GM18951 (cell line): ENCODE measurements around the gene WWOX.

Source experiments
- POLR2A ChIP-seq: IDR thresholded peaks from 4 replicates; pipeline ENCODE4 v1.6.1; 2011; ENCODE audit warnings: mild to moderate bottlenecking; ENCODE audit not compliant: insufficient read length, insufficient read depth; ENCODE audit errors: extremely low read depth
- in situ Hi-C: fragments of 300-500 bp; cut with MboI; formaldehyde crosslinking; loops from one replicate; pipeline ENCODE4 v1.12.0; 2022; ENCODE audit warnings: low sequenced_read_pairs, mixed read lengths, inconsistent platforms; ENCODE audit not compliant: unreplicated experiment

The WWOX gene

DNA sequence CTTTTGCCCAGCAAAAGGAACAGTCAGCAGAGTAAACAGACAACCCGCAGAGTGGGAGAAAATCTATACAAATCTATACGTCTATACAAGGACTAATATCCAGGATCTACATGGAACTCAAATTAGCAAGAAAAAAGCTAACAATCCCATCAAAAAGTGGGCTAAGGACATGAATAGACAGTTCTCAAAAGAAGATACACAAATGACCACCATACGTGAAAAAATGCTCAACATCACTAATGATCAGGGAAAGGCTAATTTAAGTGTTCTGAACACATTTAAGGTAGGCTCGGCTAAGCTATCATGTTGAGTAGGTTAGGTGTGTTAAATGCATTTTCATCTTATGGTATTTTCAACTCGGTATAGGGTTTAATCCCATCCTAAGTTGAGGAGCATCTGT is 598.0 kb downstream of the WWOX start:
- in situ Hi-C loops: no loop called here
- TF ChIP-seq POLR2A: no peak

DNA sequence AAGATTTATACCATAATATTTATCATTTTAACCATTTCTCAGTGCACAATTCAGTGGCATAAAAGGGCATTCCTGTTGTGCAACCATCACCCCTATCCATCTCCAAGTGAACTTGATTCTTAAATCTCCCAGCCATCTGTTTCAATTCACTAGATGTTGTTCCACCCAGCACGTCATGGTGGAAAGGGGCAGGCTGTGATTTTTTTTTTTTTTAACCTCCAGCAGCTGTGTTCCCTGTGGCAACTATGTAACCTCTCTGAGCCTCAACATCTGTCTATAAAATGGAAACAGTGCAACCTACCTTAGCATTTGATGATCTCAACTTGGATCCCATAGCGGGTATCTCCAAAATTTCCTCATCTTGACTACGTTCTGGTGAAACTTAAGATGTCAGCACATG is 604.5 kb downstream of the WWOX start:
- no peak for TF ChIP-seq POLR2A
- in situ Hi-C loops: no loop called here

- TF ChIP-seq POLR2A: no peak
- in situ Hi-C loops: no loop called here
Observed at GRCh38 chr16:78704416-78704815, 605.0 kb downstream of the WWOX start.

DNA sequence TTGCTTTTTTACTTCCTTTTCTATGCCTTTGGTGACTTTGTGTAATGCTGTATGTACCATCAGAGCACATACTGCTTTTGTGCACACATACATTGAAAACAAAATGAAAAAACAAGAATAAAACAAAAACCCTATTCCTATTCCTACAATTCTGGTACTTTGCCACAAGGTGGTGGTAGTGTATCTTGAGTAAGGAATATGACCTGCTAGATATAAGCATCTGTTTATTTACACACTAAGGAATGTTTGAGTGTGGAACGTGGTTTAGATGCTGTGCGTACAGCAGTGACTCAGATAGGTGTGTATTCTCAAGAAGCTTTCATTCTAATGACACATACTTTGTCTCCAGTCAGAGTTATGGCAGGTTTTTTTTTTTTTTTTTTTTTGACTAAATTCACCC is 606.2 kb downstream of the WWOX start:
- in situ Hi-C loops: no loop called here
- TF ChIP-seq POLR2A: no peak

DNA sequence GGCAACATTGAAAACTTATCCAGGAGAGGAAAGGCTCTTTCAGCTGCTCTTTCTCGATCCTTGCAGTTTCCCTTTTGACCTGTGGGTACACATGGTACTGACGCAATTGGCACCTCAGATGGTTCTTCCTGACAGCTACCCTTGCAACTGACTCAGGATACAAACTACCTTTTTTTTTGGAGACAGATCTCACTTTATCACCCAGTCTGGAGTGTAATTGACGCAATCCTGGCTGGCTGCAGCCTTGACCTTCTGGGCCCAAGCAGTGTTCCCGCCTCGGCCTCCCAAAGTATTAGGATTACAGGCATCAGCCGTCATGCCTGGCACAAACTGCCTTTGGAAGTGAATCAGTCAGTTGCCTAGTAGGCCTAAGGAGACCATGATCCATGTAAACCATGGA is 607.2 kb downstream of the WWOX start:
- in situ Hi-C loops: no loop called here
- TF ChIP-seq POLR2A: no peak

DNA sequence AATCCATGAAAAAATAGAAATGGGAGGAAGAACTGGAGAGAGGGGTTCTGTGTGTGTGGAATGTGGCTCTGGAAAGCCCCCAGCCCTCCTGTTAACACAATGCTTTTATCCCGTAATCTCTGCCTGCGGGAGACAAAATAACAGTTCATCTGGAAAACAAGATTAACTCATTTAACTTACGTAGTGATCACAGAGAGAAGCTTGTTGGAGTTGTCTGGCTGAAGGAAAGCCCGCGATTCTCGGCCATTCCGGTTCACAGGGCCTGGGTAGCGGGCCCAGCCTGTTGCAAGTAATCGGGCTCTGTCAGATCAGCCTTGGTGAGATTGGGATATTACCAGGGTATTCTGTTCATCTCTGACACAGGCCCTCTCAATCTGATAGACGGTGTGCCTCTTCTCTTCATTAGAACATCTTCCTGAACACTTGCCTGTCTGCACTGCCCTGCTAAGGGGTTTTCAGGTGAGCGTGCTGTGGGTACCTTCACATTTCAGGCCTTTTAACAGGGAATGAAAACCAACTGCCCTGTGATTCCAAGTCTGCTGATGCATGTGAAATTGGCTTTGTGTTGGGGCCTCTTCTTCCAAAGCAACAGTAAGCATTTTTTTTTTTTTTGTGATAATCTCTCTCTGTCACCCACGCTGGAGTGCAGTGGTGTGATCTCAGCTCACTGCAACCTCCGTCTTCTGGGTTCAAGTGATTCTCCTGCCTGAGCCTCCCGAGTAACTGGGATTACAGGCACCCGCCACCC is 609.9 kb downstream of the WWOX start:
- in situ Hi-C loops: no loop called here

DNA sequence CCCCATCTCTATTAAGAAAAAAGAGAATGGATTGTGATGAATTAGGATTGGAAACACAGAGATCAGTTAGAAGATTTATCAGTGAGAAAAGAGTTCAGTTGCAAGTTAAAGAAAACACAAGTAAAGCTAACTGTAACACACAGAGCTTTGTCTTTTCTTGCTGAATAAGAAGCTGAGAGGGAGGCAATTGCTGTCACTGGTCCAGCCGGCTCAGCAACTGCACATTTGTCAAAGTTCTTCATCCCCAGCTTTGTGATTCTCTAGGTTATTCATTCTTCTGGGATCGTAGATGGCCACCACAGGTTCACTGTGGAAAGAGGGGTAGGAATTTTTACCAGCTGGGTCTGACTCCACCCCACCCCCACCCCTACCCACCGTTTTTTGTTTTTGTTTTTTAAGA is 615.7 kb downstream of the WWOX start:
- in situ Hi-C loops: no loop called here
- TF ChIP-seq POLR2A: no peak

More for the DNA sequence above, 609.9 kb downstream of the WWOX start:
- TF ChIP-seq POLR2A: no peak

DNA sequence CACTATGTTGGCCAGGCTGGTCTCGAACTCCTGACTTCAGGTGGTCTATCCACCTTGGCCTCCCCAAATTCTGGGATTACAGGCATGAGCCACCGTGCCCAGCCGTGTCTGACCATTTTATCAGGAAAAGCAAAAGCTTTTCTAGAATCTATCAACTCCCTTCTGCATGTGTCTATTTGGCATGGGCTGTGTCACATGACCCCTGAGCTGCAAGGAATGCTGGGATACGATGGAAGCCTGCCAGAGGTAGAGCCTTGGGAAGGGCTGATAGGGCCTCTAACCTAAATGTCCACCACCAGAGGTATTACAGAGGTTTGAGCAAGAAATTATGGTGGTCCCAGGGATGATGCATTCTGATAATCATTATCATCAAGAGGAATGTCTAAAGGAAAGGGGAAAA is 616.2 kb downstream of the WWOX start:
- TF ChIP-seq POLR2A: no peak
- in situ Hi-C loops: no loop called here

DNA sequence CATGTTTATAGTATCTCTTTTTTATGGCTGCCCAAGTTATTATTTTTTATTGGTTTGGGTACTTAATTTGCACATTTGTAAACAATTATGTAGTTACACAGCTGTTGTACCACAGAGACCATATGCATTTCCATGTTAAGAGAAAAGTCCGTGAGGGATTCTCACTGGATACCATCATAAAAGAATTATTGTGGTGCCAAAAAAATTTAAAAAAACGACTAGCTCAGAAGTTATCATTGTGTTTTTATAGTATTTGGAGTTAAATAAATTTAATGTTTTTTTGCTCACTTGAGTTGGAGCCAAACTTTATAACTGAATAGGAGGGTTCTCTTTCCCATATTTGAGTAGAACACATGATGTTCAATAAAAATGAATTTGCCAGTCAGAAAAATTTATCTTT is 618.7 kb downstream of the WWOX start:
- no peak for TF ChIP-seq POLR2A
- in situ Hi-C loops: no loop called here

DNA sequence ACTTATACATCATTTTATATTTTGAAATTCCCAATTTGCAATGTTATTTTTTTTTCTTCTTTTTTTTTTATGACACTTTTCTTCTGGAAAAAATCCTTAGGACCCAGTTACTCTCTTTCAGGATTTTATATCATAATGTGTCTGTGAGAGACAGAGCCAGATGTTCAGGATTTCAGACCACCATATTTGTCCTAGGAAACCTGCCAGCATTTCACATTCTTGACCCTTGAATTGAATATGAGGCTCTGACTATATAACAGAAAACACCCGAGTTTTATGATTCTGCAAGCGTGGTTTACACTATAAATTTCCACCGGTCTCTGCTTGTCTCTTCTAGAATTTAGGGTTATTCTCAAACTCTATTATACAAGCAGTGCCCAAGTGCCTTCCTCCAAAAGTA is 621.0 kb downstream of the WWOX start:
- in situ Hi-C loops: no loop called here
- TF ChIP-seq POLR2A: no peak

DNA sequence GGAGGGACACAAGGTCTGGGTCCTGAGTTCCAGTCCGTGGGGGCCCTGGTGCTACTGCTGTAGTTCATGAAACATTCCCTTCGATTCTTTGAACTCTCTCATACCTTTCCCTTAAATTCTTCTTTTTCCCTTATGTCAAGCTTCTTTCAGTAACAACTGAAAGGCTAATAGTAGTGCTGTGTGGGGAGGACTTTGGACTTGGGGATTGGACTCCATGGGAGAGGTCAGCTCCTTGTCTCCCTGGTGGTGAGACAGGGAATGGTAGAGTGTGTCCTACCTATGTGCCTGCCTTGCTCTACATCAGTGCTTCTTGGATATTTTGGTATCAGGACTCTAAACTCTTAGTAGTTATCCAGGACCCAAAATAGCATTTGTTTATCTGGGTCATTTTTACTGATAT is 628.1 kb downstream of the WWOX start:
- in situ Hi-C loops: no loop called here
- no peak for TF ChIP-seq POLR2A

- TF ChIP-seq POLR2A: no peak
- in situ Hi-C loops: no loop called here
Observed at GRCh38 chr16:78729687-78730086, 630.2 kb downstream of the WWOX start.

- no peak for TF ChIP-seq POLR2A
- in situ Hi-C loops: no loop called here
Observed at GRCh38 chr16:78731785-78732184, 632.3 kb downstream of the WWOX start.

GRCh38 chr16:78732696-78733095 is 633.2 kb downstream of the WWOX start:
- in situ Hi-C loops: no loop called here
- TF ChIP-seq POLR2A: no peak

DNA sequence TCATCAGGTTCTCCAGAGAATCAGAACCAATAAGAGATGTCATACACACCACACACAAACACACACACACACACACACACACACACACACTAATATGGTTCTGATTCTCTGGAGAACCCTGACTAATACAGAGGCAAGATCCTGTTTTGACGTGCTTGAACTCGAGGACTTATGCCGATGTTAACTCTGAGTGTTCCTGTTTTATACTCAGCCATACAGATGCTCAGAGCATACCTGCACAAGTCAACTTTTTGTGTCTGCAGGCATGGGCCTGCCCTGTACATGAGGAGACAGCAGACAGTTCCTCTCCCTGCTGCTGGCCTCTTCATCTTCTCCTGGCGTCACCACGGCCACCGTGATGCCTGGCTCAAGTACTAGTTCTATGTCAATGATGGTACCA is 635.9 kb downstream of the WWOX start:
- in situ Hi-C loops: no loop called here
- TF ChIP-seq POLR2A: no peak
